Measurements from ENCODE around the gene NCKAP5. TPM values are rescaled to one million over a fixed set of nuclear protein-coding genes. Genes with fewer than 3 reads are reported as not detected.
A peak's percentile ranks its signal among the peaks of the same experiment; 100 is the strongest.

The NCKAP5 gene
- total RNA-seq, 1 experiment from 2014 or later = 3.2 TPM

- Histone ChIP-seq H3K9ac (ENCODE audit: low read length) (no peak overlapping the region), H3F3A (ENCODE audit: low read length, unreplicated experiment) (no peaks in the 10 kb centered on the region), H3K9me3 (ENCODE audit: low read length) (no peaks in the 10 kb centered on the region), H3K27me3 (ENCODE audit: low read length) (no peaks in the 10 kb centered on the region), H4K20me1 (ENCODE audit: low read length) (no peaks in the 10 kb centered on the region), H3K4me3 (ENCODE audit: low read length) (no peak overlapping the region), H2AFZ (ENCODE audit: low read length) (no peak overlapping the region), H3K9me2 (replicated peaks; ENCODE audit: low read length) (no peaks in the 10 kb centered on the region), H3K27ac (ENCODE audit: low read length) (no peak overlapping the region), H3K79me2 (ENCODE audit: low read length) (no peaks in the 10 kb centered on the region), H3K4me2 (ENCODE audit: low read length) (no peak overlapping the region), H3K4me1 (ENCODE audit: insufficient read depth, low read length) (peaks cover 8% of the 10 kb centered on the region), H3K36me3 (ENCODE audit: low read depth, low read length) (no peaks in the 10 kb centered on the region)
- ChIA-PET POLR2A (ENCODE audit: unreplicated experiment) (no interaction called here), CTCF (no interaction called here)
- no TSS peak for BruUV-seq (replicated peaks)
- ATAC-seq (peak; percentile 37; the same call in 1 of the 2 replicates), DNase-seq (no peak)
- TF ChIP-seq EZH2 (IDR thresholded peaks at IDR 0.05; ENCODE audit: low read length, unreplicated experiment) = no peak
- TF ChIP-seq CTCF (conservative IDR thresholded peaks at IDR 0.05; ENCODE audit: low read depth, low read length) = no peak
- TF ChIP-seq EZH2phosphoT487 (IDR thresholded peaks at IDR 0.05; ENCODE audit: borderline replicate concordance, low read length) = no peak
- intact Hi-C loops (cut with micrococcal nuclease) = no loop called here
Measured at GRCh38 chr2:133462811-133463210, 105.5 kb downstream of the NCKAP5 start.

DNA sequence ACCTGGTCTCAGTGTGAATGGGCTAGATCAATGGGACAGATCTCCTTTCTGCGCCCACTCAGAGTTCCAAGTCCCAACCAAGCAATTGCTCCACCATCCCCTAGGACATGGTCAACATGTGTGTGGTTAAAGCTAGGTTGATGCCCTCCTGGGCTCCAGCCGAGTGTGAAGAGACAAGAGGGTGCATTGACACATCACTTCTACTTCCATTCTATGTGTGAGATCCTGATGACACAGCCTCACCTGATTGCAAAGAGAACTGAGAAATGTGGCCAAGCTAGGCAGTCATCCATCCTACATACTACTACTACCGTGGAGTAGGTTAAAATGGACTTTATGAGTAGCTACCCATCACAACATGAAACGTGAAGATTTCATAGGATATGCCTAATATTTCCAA lies 106.8 kb downstream of the NCKAP5 start:
- intact Hi-C loops (cut with micrococcal nuclease) = no loop called here
- H3K9me3 ChIP-seq (ENCODE audit: low read length) = no peaks in the 10 kb centered on the region
- H3K9ac ChIP-seq (ENCODE audit: low read length) = no peak overlapping the region
- peaks cover 13% of the 10 kb centered on the region for H3K4me1 ChIP-seq (ENCODE audit: insufficient read depth, low read length)
- no peaks in the 10 kb centered on the region for H3K27me3 ChIP-seq (ENCODE audit: low read length)
- no TSS peak for BruUV-seq (replicated peaks)
- ATAC-seq (no peak), DNase-seq (no peak)
- no peak overlapping the region for H2AFZ ChIP-seq (ENCODE audit: low read length)
- H3K27ac ChIP-seq (ENCODE audit: low read length) = no peak overlapping the region
- H3K36me3 ChIP-seq (ENCODE audit: low read depth, low read length) = no peaks in the 10 kb centered on the region
- H4K20me1 ChIP-seq (ENCODE audit: low read length) = no peaks in the 10 kb centered on the region
- H3K9me2 ChIP-seq (replicated peaks; ENCODE audit: low read length) = no peaks in the 10 kb centered on the region
- H3K4me3 ChIP-seq (ENCODE audit: low read length) = no peak overlapping the region
- no peak for TF ChIP-seq EZH2 (IDR thresholded peaks at IDR 0.05; ENCODE audit: low read length, unreplicated experiment)
- no peaks in the 10 kb centered on the region for H3F3A ChIP-seq (ENCODE audit: low read length, unreplicated experiment)
- no peaks in the 10 kb centered on the region for H3K79me2 ChIP-seq (ENCODE audit: low read length)
- ChIA-PET CTCF (no interaction called here), POLR2A (ENCODE audit: unreplicated experiment) (no interaction called here)
- H3K4me2 ChIP-seq (ENCODE audit: low read length) = no peak overlapping the region

DNA sequence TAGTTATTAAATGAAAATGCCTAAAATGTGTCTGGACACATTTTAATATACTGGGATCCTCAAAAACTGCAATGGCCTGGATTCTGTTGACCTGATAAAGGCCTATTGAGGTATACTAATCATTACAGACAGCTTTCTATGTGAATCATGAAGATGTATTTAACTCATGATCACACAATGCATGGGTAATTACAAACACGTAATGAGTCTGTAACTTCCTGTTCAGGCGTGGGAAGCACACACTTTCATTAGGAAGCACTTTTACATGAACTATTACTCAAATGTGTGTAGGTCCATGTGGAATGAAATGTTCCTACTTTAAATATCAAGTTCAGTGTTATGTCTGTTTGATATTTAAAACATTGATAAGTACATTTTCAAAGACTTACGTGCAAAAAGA lies 108.7 kb downstream of the NCKAP5 start:
- H4K20me1 ChIP-seq (ENCODE audit: low read length) = no peaks in the 10 kb centered on the region
- ChIA-PET CTCF (no interaction called here), POLR2A (ENCODE audit: unreplicated experiment) (no interaction called here)
- H3K4me2 ChIP-seq (ENCODE audit: low read length) = no peak overlapping the region
- H3K4me1 ChIP-seq (ENCODE audit: insufficient read depth, low read length) = peaks cover 13% of the 10 kb centered on the region
- TF ChIP-seq EZH2 (IDR thresholded peaks at IDR 0.05; ENCODE audit: low read length, unreplicated experiment) (no peak), CTCF (conservative IDR thresholded peaks at IDR 0.05; ENCODE audit: low read depth, low read length) (no peak), EZH2phosphoT487 (IDR thresholded peaks at IDR 0.05; ENCODE audit: borderline replicate concordance, low read length) (no peak)
- ATAC-seq = no peak
- no peaks in the 10 kb centered on the region for H3F3A ChIP-seq (ENCODE audit: low read length, unreplicated experiment)
- H3K4me3 ChIP-seq (ENCODE audit: low read length) = no peak overlapping the region
- intact Hi-C loops (cut with micrococcal nuclease) = no loop called here
- no TSS peak for BruUV-seq (replicated peaks)
- H3K27me3 ChIP-seq (ENCODE audit: low read length) = no peaks in the 10 kb centered on the region
- H3K9me2 ChIP-seq (replicated peaks; ENCODE audit: low read length) = no peaks in the 10 kb centered on the region
- no peak for DNase-seq
- H2AFZ ChIP-seq (ENCODE audit: low read length) = no peak overlapping the region
- H3K9ac ChIP-seq (ENCODE audit: low read length) = no peak overlapping the region
- H3K36me3 ChIP-seq (ENCODE audit: low read depth, low read length) = no peaks in the 10 kb centered on the region
- no peaks in the 10 kb centered on the region for H3K9me3 ChIP-seq (ENCODE audit: low read length)
- H3K27ac ChIP-seq (ENCODE audit: low read length) = no peak overlapping the region
- no peaks in the 10 kb centered on the region for H3K79me2 ChIP-seq (ENCODE audit: low read length)

All from PC-3 (cell line).